ENCODE measurements around the gene SEL1L3.
A peak's percentile ranks its signal among the peaks of the same experiment; 100 is the strongest.

Gene SEL1L3

DNA sequence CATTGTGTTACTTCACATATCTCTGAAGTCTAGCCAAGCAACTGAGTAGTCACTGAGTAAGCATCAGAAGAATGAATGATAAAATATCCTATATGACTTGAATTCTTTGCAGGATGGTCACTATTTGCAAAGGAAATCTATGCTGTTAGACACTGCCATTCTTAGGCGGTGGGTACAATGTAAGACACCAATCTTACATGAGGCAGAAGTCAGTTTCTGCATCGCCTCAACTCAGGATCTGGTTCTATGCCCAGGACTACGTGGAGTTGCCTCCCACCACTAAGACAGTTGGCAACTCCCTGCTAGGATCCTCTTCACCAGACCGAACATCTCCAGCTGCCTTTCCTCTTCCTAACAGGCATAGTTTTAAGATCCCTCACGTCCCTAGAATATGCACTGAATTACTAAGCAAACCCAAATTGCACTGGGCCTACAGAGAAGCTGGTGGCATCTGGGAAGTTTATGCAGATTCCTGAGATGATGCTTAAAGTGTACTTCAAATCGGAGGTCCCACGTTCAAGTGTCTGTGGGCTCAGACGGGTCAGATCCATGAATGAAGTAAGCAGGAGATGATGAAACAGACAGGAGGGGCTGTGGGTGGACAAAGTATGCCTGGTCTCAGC, 45.6 kb downstream of the SEL1L3 start:
- DNase-seq (ENCODE audit: low spot score): no peak

DNA sequence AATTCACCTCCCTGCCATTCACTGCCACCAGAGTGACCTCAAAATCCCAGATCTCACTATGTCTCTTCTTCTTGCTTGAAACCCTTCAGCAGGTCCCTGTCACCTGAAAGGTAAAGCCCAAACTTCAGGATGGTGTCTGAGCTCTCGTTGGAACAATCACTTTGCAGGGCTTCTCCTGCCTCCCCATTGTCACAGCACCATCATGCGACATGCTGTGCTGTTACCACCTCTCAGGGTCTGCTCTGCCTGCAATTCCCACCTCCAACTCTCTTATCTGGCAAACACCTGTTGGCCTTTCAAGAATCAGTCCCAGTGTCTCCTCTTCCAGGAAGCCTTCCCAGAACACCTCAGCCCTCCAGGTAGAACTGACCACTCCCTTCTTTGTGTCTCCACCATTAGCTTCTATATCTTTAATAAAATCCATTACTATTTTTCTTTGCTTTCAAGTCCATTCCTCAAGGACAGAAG, 46.2 kb downstream of the SEL1L3 start:
- DNase-seq (ENCODE audit: low spot score): no peak

DNA sequence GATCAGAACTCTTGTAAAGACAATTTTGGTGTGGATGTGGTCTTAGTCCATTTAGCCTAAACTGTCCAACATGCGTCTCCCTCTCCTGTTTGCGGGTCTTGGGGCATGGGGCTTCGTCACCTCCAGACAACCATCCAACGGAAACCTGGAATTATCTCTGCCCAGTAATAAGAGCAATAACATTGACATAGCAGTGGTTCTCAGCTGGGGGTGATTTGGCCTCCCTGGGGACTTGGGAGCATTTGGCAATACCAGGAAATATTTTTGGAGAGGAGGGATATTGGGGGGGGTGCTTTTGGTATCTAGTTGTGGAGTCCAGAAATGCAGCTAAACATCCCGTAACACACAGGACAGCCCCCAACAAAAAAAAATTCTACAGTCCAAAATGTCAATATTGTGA, 47.2 kb downstream of the SEL1L3 start:
- DNase-seq (ENCODE audit: low spot score): no peak

DNA sequence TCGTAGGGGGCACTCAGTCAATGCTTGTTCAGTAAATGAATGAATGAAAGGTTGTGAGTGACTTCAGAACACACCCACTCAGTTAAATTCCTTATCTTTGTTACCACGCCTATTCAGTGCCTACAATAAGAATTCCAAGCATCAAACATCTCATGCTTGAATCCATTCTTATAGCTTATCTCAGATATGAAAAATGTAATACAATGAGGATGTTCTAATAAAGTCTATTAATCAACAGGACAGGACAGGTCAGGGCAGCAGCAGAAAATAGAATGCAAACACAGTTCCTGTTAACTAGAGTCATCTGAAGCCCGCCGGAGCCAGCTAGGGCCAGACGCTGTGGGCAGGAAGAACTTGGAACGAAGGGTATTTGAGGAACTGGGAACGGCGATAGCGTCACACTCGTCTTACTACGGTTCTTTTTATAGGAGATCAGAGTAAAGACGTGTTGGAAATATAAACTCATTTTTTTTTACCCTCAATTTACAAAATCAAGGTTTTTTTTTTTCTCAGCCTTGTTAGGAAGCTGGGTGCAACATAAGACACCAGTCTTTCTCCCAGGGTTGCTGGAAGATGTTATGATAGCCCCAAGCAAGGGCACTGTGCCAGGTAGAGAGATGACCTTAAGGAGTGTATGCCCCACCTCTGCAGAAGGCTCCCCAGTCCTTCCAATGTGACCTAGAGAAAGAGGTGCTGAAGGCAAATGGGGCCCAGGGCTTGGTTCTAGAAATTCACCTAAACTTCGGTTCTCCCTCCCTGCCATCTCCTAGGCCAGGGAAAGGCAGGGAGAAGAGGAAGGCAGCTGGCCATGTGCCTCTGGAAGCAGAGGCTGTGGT, 48.3 kb downstream of the SEL1L3 start:
- DNase-seq (ENCODE audit: low spot score): no peak

DNA sequence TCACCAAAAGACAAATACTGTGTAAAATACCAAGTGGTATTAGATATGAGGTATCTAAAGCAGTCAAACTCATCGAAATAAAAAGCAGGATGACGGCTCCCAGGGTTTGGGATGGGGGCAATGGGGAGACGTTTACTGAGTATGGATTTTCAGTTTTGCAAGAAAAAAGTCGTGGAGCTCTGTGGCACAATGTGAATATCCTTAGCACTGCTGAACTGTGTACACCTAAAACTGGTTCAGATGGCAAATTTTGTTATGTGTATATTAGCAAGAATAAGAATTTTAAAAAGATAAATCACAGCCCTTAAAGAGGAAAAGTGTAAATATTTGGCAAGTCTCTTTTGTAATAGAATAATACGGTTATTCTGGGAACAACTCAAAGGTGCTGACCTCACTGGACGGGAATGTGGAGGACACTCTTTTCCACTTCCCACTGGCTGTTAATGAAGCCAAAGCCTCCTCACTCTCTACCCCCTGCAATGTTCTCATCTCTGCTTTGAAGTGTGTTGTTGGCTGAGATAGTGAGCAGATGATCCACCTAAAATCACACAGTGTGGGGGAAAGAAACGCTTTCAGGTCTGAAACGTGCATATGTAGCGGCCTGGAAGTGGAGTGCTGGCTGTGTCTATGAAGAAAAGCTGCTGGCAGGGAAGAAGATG, 49.2 kb downstream of the SEL1L3 start:
- no peak for DNase-seq (ENCODE audit: low spot score)

DNA sequence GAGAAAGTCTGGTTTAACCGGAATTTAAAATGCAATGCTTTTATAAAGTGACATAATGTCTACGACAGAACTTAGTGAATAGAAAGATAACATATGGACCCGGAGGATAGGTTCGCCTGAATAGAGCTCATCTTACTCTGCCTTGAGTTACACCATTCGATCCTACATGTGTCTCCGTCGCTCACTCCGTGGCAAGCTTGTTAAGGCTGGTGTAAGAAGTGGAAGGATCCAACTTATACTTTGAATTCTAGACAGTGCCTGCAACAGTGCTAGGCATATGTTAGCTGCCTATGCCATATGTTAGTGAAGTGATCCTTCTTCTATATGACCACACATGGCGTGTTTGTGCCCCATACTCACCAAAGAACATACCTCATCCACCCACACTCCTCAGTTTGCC, 50.9 kb downstream of the SEL1L3 start:
- DNase-seq (ENCODE audit: low spot score): no peak

DNA sequence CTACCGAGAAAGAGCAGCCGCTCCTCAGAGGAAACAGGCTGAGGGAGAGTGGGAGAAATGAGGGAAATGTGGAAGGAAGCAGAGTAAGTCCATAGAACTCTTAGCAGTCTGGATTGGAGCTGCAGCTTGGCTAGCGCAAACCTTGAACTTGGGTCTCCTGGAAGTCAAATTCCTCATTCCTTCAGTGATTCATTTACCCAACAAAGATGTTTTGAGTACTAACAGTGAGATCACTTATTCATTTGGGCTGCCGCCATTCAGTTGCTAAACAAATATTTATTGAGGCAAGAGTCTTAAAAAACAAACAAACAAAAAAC, 51.5 kb downstream of the SEL1L3 start:
- DNase-seq (ENCODE audit: low spot score): no peak

DNA sequence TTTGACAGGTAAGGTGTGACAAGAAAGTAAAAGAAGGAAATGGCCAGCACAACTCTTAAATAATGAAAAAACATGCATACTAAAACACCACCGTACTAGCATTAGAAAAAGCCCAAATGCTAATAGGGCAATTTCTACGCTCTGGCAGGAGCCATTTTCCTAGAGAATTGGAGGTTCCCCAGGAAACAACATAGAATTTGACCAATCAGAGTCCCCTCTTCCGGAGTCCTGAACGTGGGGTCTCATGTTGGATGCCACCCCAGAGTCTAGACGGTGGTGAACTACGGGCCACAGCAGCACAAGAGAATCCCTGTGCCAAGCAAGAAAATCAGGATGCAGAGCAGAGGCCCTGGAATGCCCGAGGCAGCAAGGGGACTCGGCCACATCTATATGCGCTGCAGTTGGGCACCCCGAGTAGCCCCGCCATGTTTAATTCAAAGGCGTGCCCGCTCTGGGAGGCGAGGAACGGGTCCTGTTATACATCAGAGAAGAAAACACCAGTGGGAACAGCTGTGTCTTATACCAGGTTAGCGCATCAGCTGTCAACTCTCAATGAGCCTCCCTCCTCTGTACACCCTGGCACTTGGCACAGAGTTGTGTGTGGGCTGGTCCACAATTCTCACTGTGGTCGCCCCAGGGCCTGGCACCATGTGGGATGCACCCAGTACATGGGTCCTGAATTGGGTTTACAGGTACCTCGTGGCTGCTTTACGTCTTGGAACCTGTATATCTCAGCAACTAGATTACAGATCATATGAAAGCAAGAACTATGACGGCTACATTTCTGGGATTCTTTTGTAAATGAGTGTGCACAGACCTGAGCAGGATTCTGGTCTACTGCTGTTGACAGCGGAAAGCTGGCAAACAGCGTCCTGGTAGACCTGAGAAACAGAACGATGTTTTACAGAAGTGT, 52.1 kb downstream of the SEL1L3 start:
- DNase-seq (ENCODE audit: low spot score): no peak

DNA sequence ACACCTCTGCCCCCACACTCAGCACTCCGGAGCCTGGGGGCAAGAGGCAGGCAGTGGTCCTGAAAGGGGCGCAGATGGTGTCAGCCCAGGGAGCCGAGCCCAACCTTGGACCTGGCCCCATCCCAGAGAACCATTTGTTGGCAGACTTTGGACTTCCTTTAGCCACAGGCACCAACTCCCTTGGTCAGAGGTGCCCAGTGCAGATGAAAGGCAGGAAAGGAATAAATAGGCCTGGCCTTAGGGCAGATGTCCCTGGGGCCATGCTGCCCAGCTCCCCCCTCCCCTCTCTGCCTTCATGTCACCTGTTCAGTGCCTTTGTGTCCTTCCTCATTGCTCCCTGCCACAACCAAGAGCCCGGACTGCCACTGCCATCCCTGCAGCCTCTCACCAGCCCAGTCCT, 52.8 kb downstream of the SEL1L3 start:
- no peak for DNase-seq (ENCODE audit: low spot score)

DNA sequence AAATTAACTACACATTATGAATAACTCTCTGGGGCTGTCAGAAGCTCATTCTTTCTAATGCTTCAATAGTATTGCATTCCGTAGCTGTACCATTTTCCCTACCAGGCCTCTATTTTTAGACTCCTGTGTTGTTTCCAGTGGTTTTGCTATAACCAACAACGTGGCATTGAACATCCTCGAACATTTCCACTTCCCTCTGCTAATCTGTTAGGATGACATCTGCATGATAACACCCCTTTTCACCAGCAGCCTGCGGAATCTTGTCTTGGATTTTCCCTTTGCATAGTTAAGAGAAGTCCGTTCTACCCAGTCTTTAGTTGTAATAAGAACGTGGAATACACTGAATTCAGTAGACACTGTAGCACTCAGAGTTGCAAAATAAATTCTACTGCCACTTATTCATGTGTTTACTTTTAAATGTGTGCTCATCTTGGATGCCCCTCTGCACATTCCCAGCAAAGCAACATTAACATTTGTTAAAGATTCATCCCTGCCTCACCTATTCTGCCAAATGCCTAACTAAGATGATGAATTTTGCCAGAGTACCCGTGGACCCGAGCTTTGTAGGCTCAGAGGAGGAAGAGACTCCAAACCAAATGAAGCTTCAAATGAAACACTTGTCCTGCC, 55.6 kb downstream of the SEL1L3 start:
- DNase-seq (ENCODE audit: low spot score): no peak

DNA sequence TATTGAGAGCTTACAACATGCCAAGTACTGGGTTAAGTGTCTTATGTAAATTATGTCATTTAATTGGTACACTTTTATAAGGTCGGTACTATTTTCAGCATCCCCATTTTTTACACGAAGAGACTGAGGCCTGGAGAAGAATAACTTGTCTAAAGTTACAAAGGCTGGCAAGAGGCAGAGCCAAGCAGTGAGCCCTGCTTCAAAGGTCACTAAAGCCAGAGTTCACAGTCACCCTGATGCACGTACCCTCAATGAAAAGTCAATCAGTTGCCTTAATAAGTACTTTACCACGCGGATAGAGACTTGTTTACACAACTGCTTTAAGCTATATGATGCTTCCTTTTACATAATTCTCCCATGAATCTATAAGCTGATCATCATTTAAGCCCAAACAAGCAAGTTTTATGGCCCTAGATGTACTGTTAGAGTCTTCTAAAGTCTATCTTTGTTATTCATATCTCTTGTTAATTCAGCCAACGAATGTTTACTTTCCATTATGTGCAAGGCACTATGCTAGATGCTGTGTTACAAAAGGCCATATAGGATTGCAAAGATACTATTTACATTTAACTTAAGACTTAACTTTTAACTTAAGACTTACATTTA, 57.4 kb downstream of the SEL1L3 start:
- no peak for DNase-seq (ENCODE audit: low spot score)

DNA sequence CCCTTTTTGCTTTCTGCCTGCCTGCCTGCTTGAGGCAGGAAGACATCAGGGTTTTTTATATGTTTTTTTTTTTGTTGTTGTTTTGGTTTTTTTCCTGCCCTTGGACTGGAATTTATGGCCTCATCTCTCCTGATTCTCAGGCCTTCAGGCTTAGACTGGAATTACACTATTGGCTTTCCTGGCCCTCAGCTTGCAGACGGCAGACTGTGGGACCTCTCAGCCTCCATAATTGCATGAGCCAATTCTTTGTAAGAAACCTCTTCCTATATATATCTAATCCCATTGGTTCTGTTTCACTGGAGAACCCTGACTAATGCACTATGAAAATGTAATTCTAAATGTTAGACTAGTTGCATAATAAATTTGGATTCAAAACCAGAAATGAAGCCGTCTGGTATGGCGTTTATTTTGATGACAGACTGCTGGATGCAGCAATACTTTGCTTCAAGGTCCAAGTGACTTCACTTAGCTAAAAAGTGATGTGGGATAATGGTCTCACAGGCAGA, 59.0 kb downstream of the SEL1L3 start:
- DNase-seq (ENCODE audit: low spot score): no peak

DNA sequence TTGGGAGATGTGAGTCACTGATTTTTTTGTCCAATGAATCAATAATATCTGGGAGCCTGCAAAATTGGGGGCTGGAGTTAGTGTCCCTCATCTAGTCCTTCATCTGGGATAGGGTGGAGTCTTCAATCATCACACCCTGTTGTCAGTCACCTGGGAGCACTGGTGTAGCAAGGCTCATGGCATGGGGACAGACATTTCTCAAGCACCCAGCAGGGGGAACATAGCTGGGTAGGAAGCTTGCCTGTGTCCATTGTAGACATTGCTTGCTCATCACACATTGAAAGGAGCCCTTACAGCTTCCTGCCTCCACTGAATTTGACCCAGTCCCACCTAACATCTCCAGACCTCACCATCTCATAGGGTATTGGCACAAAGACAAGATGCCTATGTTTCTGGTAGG, 61.2 kb downstream of the SEL1L3 start:
- no peak for DNase-seq (ENCODE audit: low spot score)

DNA sequence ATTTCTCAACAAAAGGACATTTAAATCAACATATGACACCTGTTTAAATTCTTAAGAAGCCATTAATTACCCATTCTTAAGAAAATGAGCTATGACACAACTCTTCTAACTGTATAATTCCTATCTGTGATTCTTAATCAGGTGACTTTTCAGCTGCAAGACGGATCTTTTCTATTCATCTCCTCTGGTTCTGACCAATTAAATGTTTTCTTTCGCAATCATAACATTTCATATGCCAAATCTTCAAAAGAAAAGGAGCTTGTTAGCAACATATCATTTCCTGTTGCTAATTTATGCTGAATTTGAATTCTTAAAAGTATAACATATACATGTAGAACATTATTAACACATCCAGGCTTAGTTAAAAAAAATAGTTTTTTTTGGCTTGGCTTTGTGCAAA, 62.5 kb downstream of the SEL1L3 start:
- DNase-seq (ENCODE audit: low spot score): no peak

DNA sequence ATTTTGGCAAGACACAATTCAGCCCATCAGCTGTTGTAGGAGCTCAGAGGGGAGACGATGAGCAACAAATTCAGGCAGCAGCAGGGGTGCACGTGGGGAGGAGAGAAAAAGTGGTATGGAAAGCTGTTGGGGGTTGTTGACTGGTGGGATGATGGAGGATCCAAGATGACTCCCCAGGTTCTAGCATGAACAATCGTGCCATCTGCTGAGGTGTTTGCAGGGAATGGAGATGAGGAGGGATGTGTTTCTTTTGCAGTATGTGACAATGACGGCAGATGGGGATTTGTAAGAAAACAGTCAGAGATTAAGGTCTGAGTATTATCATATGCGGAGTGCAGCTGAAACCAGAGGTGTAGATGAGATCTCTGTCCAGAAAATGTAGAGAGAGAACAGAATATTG, 63.3 kb downstream of the SEL1L3 start:
- DNase-seq (ENCODE audit: low spot score): no peak

DNA sequence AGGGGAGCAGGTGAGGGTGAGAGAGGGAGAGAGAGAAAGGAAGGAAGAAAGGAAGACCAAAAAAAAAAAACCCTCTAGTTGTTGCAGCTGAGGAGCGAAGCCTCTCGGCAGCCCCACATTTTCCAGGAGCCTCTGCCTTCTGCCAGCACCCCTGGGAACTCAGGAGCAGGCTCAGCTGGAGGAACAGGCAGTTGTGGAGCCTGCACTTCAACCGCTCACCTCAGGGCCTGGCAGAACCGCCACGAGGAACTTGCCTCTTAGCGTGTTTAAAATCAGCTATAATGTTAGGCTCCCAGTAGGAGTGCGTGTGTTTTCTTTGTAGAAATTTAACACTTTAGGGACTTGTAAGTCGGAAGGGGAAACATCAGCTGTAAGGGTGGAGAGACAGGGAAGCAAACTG, 65.7 kb downstream of the SEL1L3 start:
- DNase-seq (ENCODE audit: low spot score): no peak

DNA sequence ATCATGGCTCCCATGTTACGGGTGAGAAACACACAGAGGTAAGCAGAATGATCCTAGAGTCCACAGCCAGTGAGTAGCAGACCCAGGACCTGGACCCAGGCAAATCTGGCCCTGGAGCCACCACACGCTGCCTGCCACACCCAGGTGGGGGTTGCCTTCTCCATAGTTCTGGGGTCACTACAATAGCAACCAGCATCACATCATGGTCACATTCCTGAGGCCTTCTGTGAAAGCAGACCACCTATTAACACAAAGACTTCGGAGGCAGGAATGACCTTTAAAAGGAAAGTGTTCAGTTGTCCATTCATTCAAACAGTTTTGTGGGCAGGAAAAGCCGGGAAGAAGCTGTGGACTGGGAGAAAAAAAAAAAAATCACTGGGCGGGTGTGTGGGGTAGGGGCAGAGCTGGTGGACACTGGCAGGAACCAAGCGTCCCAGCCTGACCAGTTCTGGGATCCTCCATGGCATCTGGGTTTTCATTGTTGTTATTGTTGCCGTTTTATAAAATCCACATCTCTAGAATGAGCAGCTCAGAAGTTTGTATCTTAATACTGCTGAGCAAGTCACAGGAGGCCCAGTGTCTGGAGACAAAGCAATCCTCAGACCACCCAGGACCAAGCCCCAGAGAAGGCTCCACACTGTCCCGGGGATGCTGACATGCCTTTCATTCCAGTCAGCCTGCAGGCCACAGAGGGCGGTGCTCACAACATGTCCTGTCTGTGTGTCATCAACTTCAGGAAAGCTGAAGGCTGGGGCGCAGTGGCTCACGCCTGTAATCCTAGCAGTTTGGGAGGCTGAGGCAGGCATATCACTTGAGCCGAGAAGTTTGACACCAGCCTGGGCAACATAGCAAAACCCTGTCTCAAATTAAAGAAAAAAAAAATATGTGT, 67.0 kb downstream of the SEL1L3 start:
- DNase-seq (ENCODE audit: low spot score): no peak

DNA sequence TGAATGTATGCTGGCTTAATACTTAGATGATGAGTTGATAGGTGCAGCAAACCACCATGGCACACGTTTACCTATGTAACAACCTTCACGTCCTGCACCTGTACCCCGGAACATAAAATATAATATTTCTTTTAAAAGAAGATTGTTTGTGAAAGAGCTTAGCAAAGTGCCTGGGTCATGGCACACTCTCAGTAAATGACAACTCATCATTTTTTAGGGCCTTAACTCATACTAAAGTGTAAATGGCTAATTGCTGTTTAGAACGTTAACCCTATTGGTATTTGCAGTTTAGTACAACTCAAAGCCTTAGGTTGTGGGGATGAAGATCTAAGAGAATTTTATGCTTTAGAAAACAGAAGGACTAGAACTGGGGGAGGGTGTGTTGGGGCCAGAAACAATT, 67.7 kb downstream of the SEL1L3 start:
- DNase-seq (ENCODE audit: low spot score): no peak

DNA sequence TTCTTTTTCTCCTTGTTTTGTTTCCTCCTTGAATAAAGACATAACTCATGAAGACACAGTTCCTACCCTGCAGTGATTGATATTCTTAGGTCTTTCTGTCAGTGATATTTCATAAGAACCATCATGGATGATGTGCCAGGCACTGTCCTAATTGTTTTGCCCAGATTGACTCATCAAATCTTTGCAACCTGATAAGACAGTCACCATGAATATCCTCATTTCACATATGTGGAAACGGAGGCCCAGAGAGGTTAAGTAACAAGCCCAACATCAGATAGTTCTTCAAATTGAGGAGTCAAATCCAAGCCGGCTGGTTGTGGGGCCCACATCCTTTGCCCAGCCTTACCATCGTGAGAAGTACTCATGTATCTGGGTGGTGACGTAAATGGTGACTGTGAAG, 69.9 kb downstream of the SEL1L3 start:
- no peak for DNase-seq (ENCODE audit: low spot score)

DNA sequence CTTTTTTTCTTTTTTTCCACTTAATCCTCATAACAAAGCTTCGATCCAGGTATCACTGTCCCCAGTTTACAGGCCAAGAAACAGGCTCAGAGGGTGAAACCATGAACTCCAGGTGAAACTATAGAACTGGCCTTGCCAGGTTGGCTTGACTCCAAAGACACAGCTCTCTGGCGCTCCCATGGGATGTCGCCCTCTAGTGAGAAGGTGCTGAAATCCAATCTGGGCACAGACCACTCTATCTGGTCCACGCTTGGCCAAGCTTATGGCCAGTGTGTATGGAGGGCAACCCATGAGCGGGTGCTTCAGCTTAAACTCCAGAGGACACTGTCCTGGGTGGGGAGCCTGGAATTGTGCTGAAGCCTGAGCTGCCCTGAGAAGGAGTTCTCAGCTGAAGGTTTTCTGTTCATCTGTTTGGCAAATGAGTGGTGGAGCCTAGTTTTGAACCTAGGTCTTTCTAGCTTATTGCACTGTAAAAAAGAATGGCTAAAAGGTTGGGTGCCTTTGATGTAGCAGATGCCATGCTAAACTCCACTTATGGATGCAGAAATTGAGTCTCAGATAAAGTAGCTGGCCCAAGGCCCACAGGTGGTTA, 70.5 kb downstream of the SEL1L3 start:
- peak; percentile 4 for DNase-seq (ENCODE audit: low spot score)
